ENCODE results near the gene NKX2-3. TPM values are rescaled to one million over a fixed set of nuclear protein-coding genes. Genes with fewer than 3 reads are reported as not detected.

NKX2-3 gene
- total RNA-seq, 1 donor from 2014 or later: not detected

DNA sequence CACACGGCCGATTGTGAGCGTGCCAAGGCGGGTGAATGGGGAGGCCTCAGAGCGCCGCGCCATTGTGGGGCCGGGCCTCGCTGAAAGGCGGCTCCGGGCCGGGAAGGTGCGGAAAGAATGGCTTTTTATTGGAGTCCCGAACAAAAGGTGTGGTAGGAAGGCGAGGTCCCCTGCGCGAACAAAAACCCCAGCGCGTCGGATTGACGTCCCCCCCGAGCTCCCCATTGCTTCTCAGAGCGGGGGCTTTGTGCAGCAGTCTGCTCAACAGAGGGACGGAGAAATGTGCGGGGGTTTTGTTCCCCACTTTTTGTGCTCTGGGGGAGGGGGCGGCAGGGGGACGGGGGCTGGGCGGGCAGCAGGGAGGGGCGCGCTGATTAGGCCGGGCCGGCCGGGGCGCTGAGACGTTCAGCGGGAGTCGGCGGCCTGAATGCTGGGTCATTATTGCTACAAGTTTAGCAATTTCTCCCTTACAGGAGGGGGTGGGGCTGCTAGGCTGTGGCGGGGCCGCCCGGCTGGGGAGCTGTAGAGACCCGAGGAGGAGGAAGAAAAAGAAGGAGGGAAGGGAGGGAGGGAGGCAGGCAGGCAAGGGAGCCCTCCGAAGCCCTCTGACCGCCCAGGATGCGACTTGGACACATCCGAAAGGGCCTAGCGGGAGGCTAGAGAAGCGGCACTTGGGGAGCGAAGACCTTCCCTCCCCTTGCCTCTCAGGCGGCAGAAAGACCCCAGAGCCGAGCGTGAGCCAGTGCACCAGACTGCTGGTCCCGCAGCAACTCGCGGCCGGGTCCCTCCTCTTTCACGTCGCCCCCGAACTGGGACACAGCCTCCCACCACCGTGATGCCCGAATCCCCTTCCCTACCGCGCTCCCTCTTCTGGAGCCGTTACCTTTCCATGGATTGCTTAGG, 4.6 kb downstream of the NKX2-3 start:
- Histone ChIP-seq H3F3A (ENCODE audit: low read depth) (peaks cover 39% of the 10 kb centered on the region), H3K4me3 (peak overlapping the region; percentile 45), H3K27me3 (peaks cover 100% of the 10 kb centered on the region), H4K20me1 (ENCODE audit: low read depth) (peaks cover 92% of the 10 kb centered on the region), H2AFZ (replicated peaks) (peak overlapping the region; percentile 70), H3K9ac (no peak overlapping the region), H3K36me3 (no peaks in the 10 kb centered on the region), H3K27ac (no peak overlapping the region), H3K4me1 (peaks cover 31% of the 10 kb centered on the region), H3K4me2 (peak overlapping the region; percentile 79), H3K79me2 (ENCODE audit: low read depth) (no peaks in the 10 kb centered on the region), H3K9me3 (ENCODE audit: low read depth) (no peaks in the 10 kb centered on the region)
- Mint-ChIP-seq H3K4me3 (peak overlapping the region; percentile 79), H3K27ac (no peak overlapping the region), H3K4me1 (peaks cover 35% of the 10 kb centered on the region), H3K36me3 (peaks cover 2% of the 10 kb centered on the region), H3K9me3 (no peaks in the 10 kb centered on the region), H3K27me3 (ENCODE audit: insufficient read depth, low read depth) (peaks cover 84% of the 10 kb centered on the region)
- TF ChIP-seq, protein P1, sequence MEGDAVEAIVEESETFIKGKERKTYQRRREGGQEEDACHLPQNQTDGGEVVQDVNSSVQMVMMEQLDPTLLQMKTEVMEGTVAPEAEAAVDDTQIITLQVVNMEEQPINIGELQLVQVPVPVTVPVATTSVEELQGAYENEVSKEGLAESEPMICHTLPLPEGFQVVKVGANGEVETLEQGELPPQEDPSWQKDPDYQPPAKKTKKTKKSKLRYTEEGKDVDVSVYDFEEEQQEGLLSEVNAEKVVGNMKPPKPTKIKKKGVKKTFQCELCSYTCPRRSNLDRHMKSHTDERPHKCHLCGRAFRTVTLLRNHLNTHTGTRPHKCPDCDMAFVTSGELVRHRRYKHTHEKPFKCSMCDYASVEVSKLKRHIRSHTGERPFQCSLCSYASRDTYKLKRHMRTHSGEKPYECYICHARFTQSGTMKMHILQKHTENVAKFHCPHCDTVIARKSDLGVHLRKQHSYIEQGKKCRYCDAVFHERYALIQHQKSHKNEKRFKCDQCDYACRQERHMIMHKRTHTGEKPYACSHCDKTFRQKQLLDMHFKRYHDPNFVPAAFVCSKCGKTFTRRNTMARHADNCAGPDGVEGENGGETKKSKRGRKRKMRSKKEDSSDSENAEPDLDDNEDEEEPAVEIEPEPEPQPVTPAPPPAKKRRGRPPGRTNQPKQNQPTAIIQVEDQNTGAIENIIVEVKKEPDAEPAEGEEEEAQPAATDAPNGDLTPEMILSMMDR (IDR thresholded peaks at IDR 0.05): peak; percentile 1
- TF ChIP-seq EZH2 (IDR thresholded peaks at IDR 0.05): no peak
- peak; percentile 92 for DNase-seq (ENCODE audit: low spot score)

DNA sequence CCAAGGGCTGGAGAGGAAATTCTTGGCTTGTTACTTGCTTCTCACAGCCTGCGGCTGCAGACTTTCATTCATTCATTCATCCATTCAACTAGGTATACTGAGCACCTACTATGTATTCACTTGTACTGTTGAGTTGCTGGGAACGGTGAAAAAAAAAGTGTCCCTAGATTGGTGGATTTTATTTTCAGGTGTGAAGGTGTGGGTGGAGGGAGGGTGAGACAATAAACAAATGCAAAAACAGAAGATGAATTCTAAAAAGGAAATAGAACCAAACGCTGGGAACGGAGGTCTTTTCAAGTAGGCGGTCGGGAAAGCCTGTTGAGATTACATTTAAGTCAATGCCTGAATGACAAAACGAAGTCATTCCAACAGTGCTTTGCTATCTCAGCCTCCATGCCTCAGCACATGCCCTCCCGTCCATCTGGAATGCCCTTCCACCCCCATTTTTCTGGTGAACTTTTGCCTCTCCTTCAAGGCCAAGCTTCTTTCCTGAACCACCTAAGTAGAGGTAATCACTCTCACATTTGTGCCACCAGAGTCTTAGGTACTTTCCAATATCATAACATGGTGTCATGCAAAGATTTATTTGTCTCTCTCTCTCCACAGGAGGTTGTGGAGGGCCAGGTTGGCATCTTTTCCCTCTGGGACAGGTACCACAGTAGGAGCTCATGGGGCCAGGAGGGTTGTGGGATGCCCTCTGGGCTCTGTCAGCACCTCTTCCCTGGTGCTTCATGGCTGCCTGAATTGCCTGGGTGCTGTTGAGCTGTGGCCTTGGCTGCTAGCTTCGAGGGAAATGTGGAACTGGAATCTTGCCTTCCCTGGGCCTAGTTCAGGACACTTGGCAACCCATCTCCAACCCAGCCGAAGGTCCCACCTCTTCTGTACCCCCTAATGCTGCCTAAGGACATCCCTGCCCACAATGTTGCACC, 5.5 kb downstream of the NKX2-3 start:
- no peaks in the 10 kb centered on the region for H3K36me3 ChIP-seq
- peak overlapping the region; percentile 77 for H3K4me3 Mint-ChIP-seq
- H3K27me3 Mint-ChIP-seq (ENCODE audit: insufficient read depth, low read depth): peaks cover 84% of the 10 kb centered on the region
- peak overlapping the region; percentile 45 for H3K4me3 ChIP-seq
- peak; percentile 58 for TF ChIP-seq EZH2phosphoT487 (IDR thresholded peaks at IDR 0.05)
- TF ChIP-seq, protein P1 (IDR thresholded peaks at IDR 0.05): no peak
- peak overlapping the region; percentile 79 for H3K4me2 ChIP-seq
- H3K4me1 Mint-ChIP-seq: peaks cover 27% of the 10 kb centered on the region
- no peak for DNase-seq (ENCODE audit: low spot score)
- no peaks in the 10 kb centered on the region for H3K9me3 Mint-ChIP-seq
- peaks cover 100% of the 10 kb centered on the region for H3K27me3 ChIP-seq
- H3K79me2 ChIP-seq (ENCODE audit: low read depth): no peaks in the 10 kb centered on the region
- no peaks in the 10 kb centered on the region for H3K9me3 ChIP-seq (ENCODE audit: low read depth)
- H3K4me1 ChIP-seq: peaks cover 28% of the 10 kb centered on the region
- H3F3A ChIP-seq (ENCODE audit: low read depth): peaks cover 39% of the 10 kb centered on the region
- H3K27ac Mint-ChIP-seq: no peak overlapping the region
- H3K27ac ChIP-seq: no peak overlapping the region
- no peak overlapping the region for H2AFZ ChIP-seq (replicated peaks)
- H4K20me1 ChIP-seq (ENCODE audit: low read depth): peaks cover 85% of the 10 kb centered on the region
- H3K36me3 Mint-ChIP-seq: peaks cover 2% of the 10 kb centered on the region
- no peak overlapping the region for H3K9ac ChIP-seq

DNA sequence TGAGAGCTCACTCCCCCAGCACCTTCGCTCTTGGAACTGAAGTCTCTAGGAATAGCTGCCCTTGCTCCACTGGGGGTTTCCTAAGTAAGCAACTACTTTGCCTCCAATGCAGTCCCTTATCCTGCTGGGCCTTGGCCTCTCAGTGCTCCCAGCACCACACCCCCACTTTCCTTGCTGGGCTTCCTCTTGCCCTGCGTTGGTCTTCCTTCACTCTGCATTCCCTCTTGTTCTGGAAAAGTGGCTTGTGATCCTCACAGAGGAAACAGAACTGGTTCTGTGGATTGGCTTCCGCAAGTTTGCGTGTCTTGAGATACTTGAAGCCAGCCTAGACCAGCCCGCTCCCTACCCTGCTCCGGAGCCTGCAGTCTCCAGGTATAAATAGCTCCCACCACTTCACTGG, 6.4 kb downstream of the NKX2-3 start:
- Mint-ChIP-seq H3K27ac (no peak overlapping the region), H3K4me1 (peaks cover 26% of the 10 kb centered on the region), H3K27me3 (ENCODE audit: insufficient read depth, low read depth) (peaks cover 80% of the 10 kb centered on the region), H3K36me3 (peaks cover 1% of the 10 kb centered on the region), H3K4me3 (no peak overlapping the region), H3K9me3 (no peaks in the 10 kb centered on the region)
- H3K27me3 ChIP-seq: peaks cover 100% of the 10 kb centered on the region
- H3K4me2 ChIP-seq: no peak overlapping the region
- no peak overlapping the region for H3K9ac ChIP-seq
- H3K36me3 ChIP-seq: no peaks in the 10 kb centered on the region
- H3K4me1 ChIP-seq: peaks cover 28% of the 10 kb centered on the region
- peaks cover 76% of the 10 kb centered on the region for H4K20me1 ChIP-seq (ENCODE audit: low read depth)
- H3K79me2 ChIP-seq (ENCODE audit: low read depth): no peaks in the 10 kb centered on the region
- H3K27ac ChIP-seq: no peak overlapping the region
- no peak for DNase-seq (ENCODE audit: low spot score)
- no peak overlapping the region for H3K4me3 ChIP-seq
- H3K9me3 ChIP-seq (ENCODE audit: low read depth): no peaks in the 10 kb centered on the region
- H2AFZ ChIP-seq (replicated peaks): no peak overlapping the region
- TF ChIP-seq EZH2phosphoT487 (IDR thresholded peaks at IDR 0.05): no peak
- TF ChIP-seq EZH2 (IDR thresholded peaks at IDR 0.05): peak; percentile 21
- peaks cover 39% of the 10 kb centered on the region for H3F3A ChIP-seq (ENCODE audit: low read depth)
